Measurements from ENCODE around the gene SEPTIN11.

SEPTIN11 gene

GRCh38 chr4:76977736-76978350 is 28.3 kb downstream of the SEPTIN11 start:
- DNase-seq (ENCODE audit: low read depth in 1 of 2, low spot score in 1 of 2), result no peak

GRCh38 chr4:76979236-76979635 is 29.7 kb downstream of the SEPTIN11 start:
- DNase-seq (ENCODE audit: low read depth in 1 of 2, low spot score in 1 of 2), result no peak

GRCh38 chr4:76980261-76980660 is 30.7 kb downstream of the SEPTIN11 start:
- DNase-seq (ENCODE audit: low read depth in 1 of 2, low spot score in 1 of 2), result no peak

- no peak for DNase-seq (ENCODE audit: low read depth in 1 of 2, low spot score in 1 of 2)
Measured at GRCh38 chr4:76981644-76982043, 32.1 kb downstream of the SEPTIN11 start.

- DNase-seq (ENCODE audit: low read depth in 1 of 2, low spot score in 1 of 2), result no peak
Measured at GRCh38 chr4:76982638-76983584, 33.4 kb downstream of the SEPTIN11 start.

- DNase-seq (ENCODE audit: low read depth in 1 of 2, low spot score in 1 of 2), result no peak
Measured at GRCh38 chr4:76984127-76984526, 34.6 kb downstream of the SEPTIN11 start.

GRCh38 chr4:76984788-76985211 is 35.2 kb downstream of the SEPTIN11 start:
- DNase-seq (ENCODE audit: low read depth in 1 of 2, low spot score in 1 of 2), result no peak

GRCh38 chr4:76987153-76987591 is 37.6 kb downstream of the SEPTIN11 start:
- no peak for DNase-seq (ENCODE audit: low read depth in 1 of 2, low spot score in 1 of 2)

- DNase-seq (ENCODE audit: low read depth in 1 of 2, low spot score in 1 of 2), result no peak
Measured at GRCh38 chr4:76987685-76988084, 38.1 kb downstream of the SEPTIN11 start.

GRCh38 chr4:76989391-76990061 is 40.0 kb downstream of the SEPTIN11 start:
- peak in 1 of 2 donors; percentile 26 for DNase-seq (ENCODE audit: low read depth in 1 of 2, low spot score in 1 of 2)

GRCh38 chr4:76990288-76991080 is 40.9 kb downstream of the SEPTIN11 start:
- DNase-seq (ENCODE audit: low read depth in 1 of 2, low spot score in 1 of 2), result no peak

- DNase-seq (ENCODE audit: low read depth in 1 of 2, low spot score in 1 of 2), result no peak
Measured at GRCh38 chr4:76991161-76991660, 41.7 kb downstream of the SEPTIN11 start.

GRCh38 chr4:76993787-76994641 is 44.5 kb downstream of the SEPTIN11 start:
- DNase-seq (ENCODE audit: low read depth in 1 of 2, low spot score in 1 of 2), result peak in 1 of 2 donors; percentile 28

- DNase-seq (ENCODE audit: low read depth in 1 of 2, low spot score in 1 of 2), result no peak
Measured at GRCh38 chr4:76995776-76996175, 46.2 kb downstream of the SEPTIN11 start.

GRCh38 chr4:76996445-76996844 is 46.9 kb downstream of the SEPTIN11 start:
- no peak for DNase-seq (ENCODE audit: low read depth in 1 of 2, low spot score in 1 of 2)

- no peak for DNase-seq (ENCODE audit: low read depth in 1 of 2, low spot score in 1 of 2)
Measured at GRCh38 chr4:76997077-76997476, 47.5 kb downstream of the SEPTIN11 start.

- no peak for DNase-seq (ENCODE audit: low read depth in 1 of 2, low spot score in 1 of 2)
Measured at GRCh38 chr4:76997532-76997931, 48.0 kb downstream of the SEPTIN11 start.

GRCh38 chr4:76998251-76998901 is 48.8 kb downstream of the SEPTIN11 start:
- DNase-seq (ENCODE audit: low read depth in 1 of 2, low spot score in 1 of 2), result no peak
